RWPE1 (cell line): ENCODE data around the gene SYNPO.

Experiments used
- CTCF ChIA-PET: fragments of 350-600 bp; sonication (Branson Sonifier 250); formaldehyde crosslinking; extraction: SDS; loops from one replicate; lab custom pipeline; 2021; lab: Yijun Ruan, JAX
- POLR2A ChIA-PET: fragments of 400-600 bp; formaldehyde crosslinking; extraction: SDS; loops from one replicate; lab custom pipeline; 2020; ENCODE audit warnings: antibody characterized with exemption; ENCODE audit not compliant: low non-redundant PET; lab: Yijun Ruan, JAX
- DNase-seq: peaks from one replicate; pipeline ENCODE4 v3.0.0; 2012; ENCODE audit warnings: low spot score
- H3K27ac ChIP-seq: fragments of 450-650 bp; 2 replicates; pipeline ENCODE4 v1.5.1; 2017
- TF ChIP-seq, protein P1 (sequence below): fragments of 450-650 bp; conservative IDR thresholded peaks from 2 replicates; pipeline ENCODE4 v1.5.1; 2017; ENCODE audit warnings: low read depth, mild to moderate bottlenecking

The SYNPO gene

DNA sequence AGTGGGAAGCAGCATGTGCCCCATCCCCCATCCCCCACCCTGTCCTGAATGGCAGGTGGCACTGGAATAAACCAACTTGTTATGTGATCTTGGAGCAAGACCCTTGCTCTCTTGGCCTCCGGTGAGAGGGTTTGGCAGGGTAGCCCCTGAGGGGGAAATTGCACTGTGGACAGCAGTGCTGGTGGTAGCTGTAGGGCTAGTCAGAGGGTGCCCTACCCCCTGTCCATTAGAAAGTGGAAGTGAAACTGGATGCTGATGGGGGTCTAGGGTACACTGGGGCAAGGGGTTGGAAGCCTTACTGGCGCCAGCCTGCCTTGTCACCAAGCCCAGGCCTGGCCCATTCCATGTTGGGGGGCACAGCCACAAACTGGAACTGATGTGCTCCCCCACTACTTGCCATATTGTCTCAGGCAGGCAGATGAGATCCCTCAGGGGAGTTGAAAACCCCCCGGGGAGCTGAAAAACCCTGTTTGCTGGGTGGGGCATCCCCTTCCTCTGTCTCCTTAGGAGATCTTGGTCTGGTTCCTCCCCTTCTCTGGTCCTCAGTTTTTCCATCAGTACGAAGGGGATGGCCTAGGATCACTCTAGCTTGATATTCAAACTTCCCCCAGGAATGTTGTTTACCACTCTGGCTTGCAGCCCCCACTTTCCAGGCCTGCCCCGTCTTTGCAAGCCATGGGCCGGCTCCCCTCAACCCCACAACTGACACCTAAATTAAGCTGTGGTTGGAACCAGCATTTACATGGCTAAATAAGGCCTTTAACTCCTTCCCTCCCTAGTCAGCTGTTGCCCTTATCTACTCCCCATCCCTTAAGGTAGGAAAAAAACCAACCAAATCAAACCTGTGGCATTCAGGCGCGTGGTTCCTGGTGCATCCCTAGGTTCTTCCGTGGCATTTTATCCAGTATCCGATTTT, 14.4 kb upstream of the SYNPO start:
- ChIA-PET CTCF (interaction anchor here (0.9 kb wide), 1 partner anchor 9 kb away, joined by 4 read pairs; no protein-coding TSS in a partner anchor), POLR2A (interaction anchor here (0.7 kb wide), 1 partner anchor 29 kb away, joined by 4 read pairs; no protein-coding TSS in a partner anchor)
- TF ChIP-seq, protein P1, sequence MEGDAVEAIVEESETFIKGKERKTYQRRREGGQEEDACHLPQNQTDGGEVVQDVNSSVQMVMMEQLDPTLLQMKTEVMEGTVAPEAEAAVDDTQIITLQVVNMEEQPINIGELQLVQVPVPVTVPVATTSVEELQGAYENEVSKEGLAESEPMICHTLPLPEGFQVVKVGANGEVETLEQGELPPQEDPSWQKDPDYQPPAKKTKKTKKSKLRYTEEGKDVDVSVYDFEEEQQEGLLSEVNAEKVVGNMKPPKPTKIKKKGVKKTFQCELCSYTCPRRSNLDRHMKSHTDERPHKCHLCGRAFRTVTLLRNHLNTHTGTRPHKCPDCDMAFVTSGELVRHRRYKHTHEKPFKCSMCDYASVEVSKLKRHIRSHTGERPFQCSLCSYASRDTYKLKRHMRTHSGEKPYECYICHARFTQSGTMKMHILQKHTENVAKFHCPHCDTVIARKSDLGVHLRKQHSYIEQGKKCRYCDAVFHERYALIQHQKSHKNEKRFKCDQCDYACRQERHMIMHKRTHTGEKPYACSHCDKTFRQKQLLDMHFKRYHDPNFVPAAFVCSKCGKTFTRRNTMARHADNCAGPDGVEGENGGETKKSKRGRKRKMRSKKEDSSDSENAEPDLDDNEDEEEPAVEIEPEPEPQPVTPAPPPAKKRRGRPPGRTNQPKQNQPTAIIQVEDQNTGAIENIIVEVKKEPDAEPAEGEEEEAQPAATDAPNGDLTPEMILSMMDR = no peak
- H3K27ac ChIP-seq = no peak overlapping the region
- no peak for DNase-seq

GRCh38 chr5:150626853-150627276, 13.6 kb upstream of the SYNPO start:
- TF ChIP-seq, protein P1 = no peak
- ChIA-PET CTCF (no interaction called here), POLR2A (interaction anchor here (0.7 kb wide), 1 partner anchor 29 kb away, joined by 4 read pairs; no protein-coding TSS in a partner anchor)
- DNase-seq = no peak
- H3K27ac ChIP-seq = no peak overlapping the region

GRCh38 chr5:150627731-150628545, 12.5 kb upstream of the SYNPO start:
- TF ChIP-seq, protein P1 = no peak
- ChIA-PET POLR2A (no interaction called here), CTCF (interaction anchor here (0.6 kb wide), 1 partner anchor 10 kb away, joined by 3 read pairs; no protein-coding TSS in a partner anchor)
- DNase-seq = no peak
- peak overlapping the region; percentile 34 for H3K27ac ChIP-seq

- no peak for DNase-seq
- TF ChIP-seq, protein P1 = no peak
- CTCF ChIA-PET = interaction anchor here (0.6 to 0.7 kb wide), 2 partner anchors 105 to 118 kb away, joined by 3 to 4 read pairs; no protein-coding TSS in a partner anchor
- H3K27ac ChIP-seq = peak overlapping the region; percentile 2; the same call in 1 of the 2 replicates
- POLR2A ChIA-PET = no interaction called here
Measured at GRCh38 chr5:150628936-150629485, 11.4 kb upstream of the SYNPO start.

GRCh38 chr5:150630016-150630415, 10.4 kb upstream of the SYNPO start:
- ChIA-PET POLR2A (no interaction called here), CTCF (no interaction called here)
- TF ChIP-seq, protein P1 = no peak

More at GRCh38 chr5:150630016-150630415, 10.4 kb upstream of the SYNPO start:
- no peak overlapping the region for H3K27ac ChIP-seq
- DNase-seq = no peak
